Measurements from ENCODE around the gene SLC26A9.

DNA sequence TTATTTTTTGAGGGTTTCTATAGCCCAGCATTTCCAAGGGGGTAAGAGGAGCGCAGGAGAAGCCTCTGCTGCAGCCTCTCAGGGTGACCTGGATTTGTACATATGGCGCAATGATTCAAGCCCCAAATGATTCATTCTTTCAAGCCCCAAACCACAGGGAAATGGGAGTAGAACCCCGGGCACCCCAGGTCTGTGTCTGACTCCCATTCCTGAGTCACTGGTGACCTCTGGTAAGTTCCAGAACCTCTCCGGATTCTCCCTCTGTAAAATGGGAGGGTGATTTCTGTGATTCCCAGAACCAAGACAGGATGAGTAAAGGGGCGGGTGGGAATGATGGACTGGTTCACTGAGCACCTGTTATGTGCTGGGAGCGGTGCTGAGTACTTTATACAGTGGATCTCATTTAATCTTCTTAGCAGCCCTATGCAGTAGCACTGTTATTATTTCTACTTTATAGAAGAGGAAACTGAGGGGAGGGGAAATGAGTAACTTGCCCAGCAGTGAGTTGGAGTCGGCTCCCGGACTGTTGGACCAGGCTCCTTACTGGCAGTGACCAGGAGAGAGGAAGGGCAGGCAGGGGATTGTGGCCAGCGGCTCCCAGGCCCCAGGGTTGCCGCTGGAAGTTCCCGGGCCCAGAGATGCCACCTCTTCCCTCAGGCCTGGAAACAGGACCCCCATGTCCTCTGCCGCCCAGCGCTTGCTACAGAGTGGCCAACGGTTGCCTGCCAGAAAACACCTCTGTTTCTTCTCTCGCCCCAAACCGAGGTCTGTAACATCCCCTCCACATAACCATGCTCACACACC lies 20.3 kb upstream of the SLC26A9 start:
- TF ChIP-seq, protein P1, sequence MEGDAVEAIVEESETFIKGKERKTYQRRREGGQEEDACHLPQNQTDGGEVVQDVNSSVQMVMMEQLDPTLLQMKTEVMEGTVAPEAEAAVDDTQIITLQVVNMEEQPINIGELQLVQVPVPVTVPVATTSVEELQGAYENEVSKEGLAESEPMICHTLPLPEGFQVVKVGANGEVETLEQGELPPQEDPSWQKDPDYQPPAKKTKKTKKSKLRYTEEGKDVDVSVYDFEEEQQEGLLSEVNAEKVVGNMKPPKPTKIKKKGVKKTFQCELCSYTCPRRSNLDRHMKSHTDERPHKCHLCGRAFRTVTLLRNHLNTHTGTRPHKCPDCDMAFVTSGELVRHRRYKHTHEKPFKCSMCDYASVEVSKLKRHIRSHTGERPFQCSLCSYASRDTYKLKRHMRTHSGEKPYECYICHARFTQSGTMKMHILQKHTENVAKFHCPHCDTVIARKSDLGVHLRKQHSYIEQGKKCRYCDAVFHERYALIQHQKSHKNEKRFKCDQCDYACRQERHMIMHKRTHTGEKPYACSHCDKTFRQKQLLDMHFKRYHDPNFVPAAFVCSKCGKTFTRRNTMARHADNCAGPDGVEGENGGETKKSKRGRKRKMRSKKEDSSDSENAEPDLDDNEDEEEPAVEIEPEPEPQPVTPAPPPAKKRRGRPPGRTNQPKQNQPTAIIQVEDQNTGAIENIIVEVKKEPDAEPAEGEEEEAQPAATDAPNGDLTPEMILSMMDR (IDR thresholded peaks at IDR 0.05): no peak
- TF ChIP-seq, protein P2, sequence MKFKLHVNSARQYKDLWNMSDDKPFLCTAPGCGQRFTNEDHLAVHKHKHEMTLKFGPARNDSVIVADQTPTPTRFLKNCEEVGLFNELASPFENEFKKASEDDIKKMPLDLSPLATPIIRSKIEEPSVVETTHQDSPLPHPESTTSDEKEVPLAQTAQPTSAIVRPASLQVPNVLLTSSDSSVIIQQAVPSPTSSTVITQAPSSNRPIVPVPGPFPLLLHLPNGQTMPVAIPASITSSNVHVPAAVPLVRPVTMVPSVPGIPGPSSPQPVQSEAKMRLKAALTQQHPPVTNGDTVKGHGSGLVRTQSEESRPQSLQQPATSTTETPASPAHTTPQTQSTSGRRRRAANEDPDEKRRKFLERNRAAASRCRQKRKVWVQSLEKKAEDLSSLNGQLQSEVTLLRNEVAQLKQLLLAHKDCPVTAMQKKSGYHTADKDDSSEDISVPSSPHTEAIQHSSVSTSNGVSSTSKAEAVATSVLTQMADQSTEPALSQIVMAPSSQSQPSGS (CRISPR knock-in tag; IDR thresholded peaks at IDR 0.05; ENCODE audit: borderline replicate concordance, low read depth): no peak
- TF ChIP-seq ZNF219 (CRISPR knock-in tag; IDR thresholded peaks at IDR 0.05; ENCODE audit: borderline replicate concordance) (no peak), ZNF512 (CRISPR knock-in tag; IDR thresholded peaks at IDR 0.05; ENCODE audit: borderline replicate concordance) (no peak), MXD4 (CRISPR knock-in tag; IDR thresholded peaks at IDR 0.05; ENCODE audit: borderline replicate concordance) (no peak), FOXK1 (CRISPR knock-in tag; IDR thresholded peaks at IDR 0.05) (no peak), ZNF281 (CRISPR knock-in tag; IDR thresholded peaks at IDR 0.05) (no peak), CREB1 (CRISPR knock-in tag; IDR thresholded peaks at IDR 0.05) (no peak), TEAD4 (CRISPR knock-in tag; IDR thresholded peaks at IDR 0.05) (no peak)
